ENCODE data around the gene UGT1A1.

Gene UGT1A1

GRCh38 chr2:233802132-233802815, 42.2 kb downstream of the UGT1A1 start:
- no peak overlapping the region for H3K4me3 Mint-ChIP-seq
- peaks cover 17% of the 10 kb centered on the region for H3K27me3 Mint-ChIP-seq (ENCODE audit: low read depth)
- H3K27ac Mint-ChIP-seq: no peak overlapping the region
- H3K36me3 Mint-ChIP-seq (ENCODE audit: low read depth): no peaks in the 10 kb centered on the region
- no peaks in the 10 kb centered on the region for H3K4me1 Mint-ChIP-seq
- H3K9me3 Mint-ChIP-seq: peaks cover 4% of the 10 kb centered on the region
- TF ChIP-seq CTCF (IDR thresholded peaks at IDR 0.05; ENCODE audit: unreplicated experiment in 3 of 3): no peak

- Mint-ChIP-seq H3K4me3 (no peak overlapping the region), H3K9me3 (peaks cover 4% of the 10 kb centered on the region), H3K36me3 (ENCODE audit: low read depth) (no peaks in the 10 kb centered on the region), H3K4me1 (no peaks in the 10 kb centered on the region), H3K27me3 (ENCODE audit: low read depth) (peaks cover 23% of the 10 kb centered on the region), H3K27ac (no peak overlapping the region)
- TF ChIP-seq CTCF (IDR thresholded peaks at IDR 0.05; ENCODE audit: unreplicated experiment in 3 of 3): no peak
These were observed 43.3 kb downstream of the UGT1A1 start for GRCh38 chr2:233803292-233803911.

GRCh38 chr2:233803994-233804393, 43.9 kb downstream of the UGT1A1 start:
- Mint-ChIP-seq H3K4me1 (no peaks in the 10 kb centered on the region), H3K27ac (no peak overlapping the region), H3K27me3 (ENCODE audit: low read depth) (peaks cover 20% of the 10 kb centered on the region), H3K4me3 (no peak overlapping the region), H3K9me3 (peaks cover 4% of the 10 kb centered on the region), H3K36me3 (ENCODE audit: low read depth) (no peaks in the 10 kb centered on the region)
- no peak for TF ChIP-seq CTCF (IDR thresholded peaks at IDR 0.05; ENCODE audit: unreplicated experiment in 3 of 3)

- Mint-ChIP-seq H3K9me3 (no peaks in the 10 kb centered on the region), H3K4me1 (no peaks in the 10 kb centered on the region)
These were observed 47.3 kb downstream of the UGT1A1 start for GRCh38 chr2:233807215-233807865.

More at GRCh38 chr2:233807215-233807865, 47.3 kb downstream of the UGT1A1 start:
- H3K27ac Mint-ChIP-seq: no peak overlapping the region
- peaks cover 33% of the 10 kb centered on the region for H3K27me3 Mint-ChIP-seq (ENCODE audit: low read depth)
- no peak overlapping the region for H3K4me3 Mint-ChIP-seq
- H3K36me3 Mint-ChIP-seq (ENCODE audit: low read depth): no peaks in the 10 kb centered on the region
- no peak for TF ChIP-seq CTCF (IDR thresholded peaks at IDR 0.05; ENCODE audit: unreplicated experiment in 3 of 3)

Measured in nephron (organoid).